Trophoblast cell (in vitro differentiated cells and primary cell): ENCODE data around the gene JAK2.

Source experiments
- DNase-seq, 2 donors: peaks; one replicate each; pipeline ENCODE4 v3.0.0-alpha.2; 2016
- H2AFZ ChIP-seq: 2 replicates; pipeline ENCODE4 v1.6.1; 2013; ENCODE audit warnings: low read length, moderate library complexity, mild to moderate bottlenecking; ENCODE audit not compliant: insufficient read depth, poor library complexity
- H2AK5ac ChIP-seq: 2 replicates; pipeline ENCODE4 v1.6.1; 2013; ENCODE audit warnings: mild to moderate bottlenecking, low read length
- H2BK120ac ChIP-seq: 2 replicates; pipeline ENCODE4 v1.6.1; 2013; ENCODE audit warnings: low read length, mild to moderate bottlenecking, moderate library complexity; ENCODE audit not compliant: insufficient read depth, poor library complexity
- H2BK12ac ChIP-seq: 2 replicates; pipeline ENCODE4 v1.6.1; 2013; ENCODE audit warnings: mild to moderate bottlenecking, low read length, moderate library complexity
- H2BK5ac ChIP-seq: 2 replicates; pipeline ENCODE4 v1.6.1; 2013; ENCODE audit warnings: low read length, low read depth, moderate library complexity, mild to moderate bottlenecking; ENCODE audit not compliant: poor library complexity
- H3K14ac ChIP-seq: 2 replicates; pipeline ENCODE4 v1.6.1; 2013; ENCODE audit warnings: mild to moderate bottlenecking, low read length
- H3K18ac ChIP-seq: 2 replicates; pipeline ENCODE4 v1.6.1; 2013; ENCODE audit warnings: mild to moderate bottlenecking, low read length
- H3K23ac ChIP-seq: 2 replicates; pipeline ENCODE4 v1.6.1; 2013; ENCODE audit warnings: low read length
- H3K27ac ChIP-seq: 2 replicates; pipeline ENCODE4 v1.5.1; 2013; ENCODE audit warnings: low read depth, mild to moderate bottlenecking, inconsistent platforms, low read length, moderate library complexity
- H3K27me3 ChIP-seq: 2 replicates; pipeline ENCODE4 v1.6.1; 2013; ENCODE audit warnings: inconsistent platforms, mild to moderate bottlenecking, low read length, moderate library complexity; ENCODE audit not compliant: insufficient read depth
- H3K36me3 ChIP-seq, 2 experiments: 1 replicate in 1 of 2; 2 replicates in 1 of 2; pipeline ENCODE4 v1.6.1; 2013; ENCODE audit warnings: low read length in 2 of 2, mild to moderate bottlenecking in 2 of 2, moderate library complexity in 1 of 2; ENCODE audit not compliant: insufficient read depth in 2 of 2, control insufficient read depth in 1 of 2
- H3K4ac ChIP-seq: 2 replicates; pipeline ENCODE4 v1.6.1; 2013; ENCODE audit warnings: low read depth, mild to moderate bottlenecking, low read length, moderate library complexity
- H3K4me1 ChIP-seq, 2 experiments: 1 replicate in 1 of 2; 2 replicates in 1 of 2; pipeline ENCODE4 v1.6.1; 2013; ENCODE audit warnings: low read length in 2 of 2, mild to moderate bottlenecking in 2 of 2, moderate library complexity in 1 of 2; ENCODE audit not compliant: insufficient read depth in 2 of 2, control insufficient read depth in 1 of 2
- H3K4me2 ChIP-seq: 2 replicates; pipeline ENCODE4 v1.6.1; 2013; ENCODE audit warnings: inconsistent platforms, mild to moderate bottlenecking, low read length, moderate library complexity
- H3K4me3 ChIP-seq: 2 replicates; pipeline ENCODE4 v1.5.1; 2013; ENCODE audit warnings: mild to moderate bottlenecking, low read depth, low read length, inconsistent platforms
- H3K79me1 ChIP-seq: one replicate; pipeline ENCODE4 v1.6.1; 2013; ENCODE audit warnings: low read length
- H3K79me2 ChIP-seq: 2 replicates; pipeline ENCODE4 v1.6.1; 2013; ENCODE audit warnings: low read length, mild to moderate bottlenecking; ENCODE audit not compliant: control insufficient read depth, insufficient read depth, poor library complexity
- H3K9ac ChIP-seq: 2 replicates; pipeline ENCODE4 v1.6.1; 2013; ENCODE audit warnings: mild to moderate bottlenecking, low read length
- H3K9me3 ChIP-seq: 2 replicates; pipeline ENCODE4 v1.6.1; 2013; ENCODE audit warnings: low read depth, mild to moderate bottlenecking, control low read depth, inconsistent platforms, low read length; ENCODE audit not compliant: insufficient read depth
- H4K12ac ChIP-seq: 2 replicates; pipeline ENCODE4 v1.6.1; 2013; ENCODE audit warnings: low read depth, mild to moderate bottlenecking, low read length, moderate library complexity
- H4K8ac ChIP-seq: 2 replicates; pipeline ENCODE4 v1.6.1; 2013; ENCODE audit warnings: low read depth, mild to moderate bottlenecking, low read length, moderate library complexity
- H4K91ac ChIP-seq: one replicate; pipeline ENCODE4 v1.6.1; 2013; ENCODE audit warnings: low read depth, mild to moderate bottlenecking, low read length, moderate library complexity
- WGBS: extraction: QIAGEN DNeasy Blood & Tissue Kit; methylation state at CpG from one replicate; pipeline ENCODE4 v1.1.7; 2013; ENCODE audit warnings: missing lambda C conversion rate; ENCODE audit not compliant: insufficient read length, insufficient coverage; ENCODE audit errors: extremely low coverage; 5-methylcytosine and 5-hydroxymethylcytosine counted together

The JAK2 gene

GRCh38 chr9:4969130-4969529 lies 15.9 kb upstream of the JAK2 start:
- Histone ChIP-seq H2BK5ac (no peak overlapping the region), H3K14ac (no peak overlapping the region), H4K91ac (no peak overlapping the region), H3K18ac (no peak overlapping the region), H3K27ac (no peak overlapping the region), H4K12ac (no peak overlapping the region), H4K8ac (no peak overlapping the region), H2AFZ (no peak overlapping the region), H2BK12ac (no peak overlapping the region), H2BK120ac (no peak overlapping the region), H3K4me2 (no peak overlapping the region), H2AK5ac (no peak overlapping the region), H3K4me1 (no peaks in the 10 kb centered on the region), H3K79me2 (no peaks in the 10 kb centered on the region), H3K9ac (no peak overlapping the region), H3K9me3 (no peaks in the 10 kb centered on the region), H3K36me3 (no peaks in the 10 kb centered on the region), H3K27me3 (no peaks in the 10 kb centered on the region), H3K23ac (no peak overlapping the region), H3K4ac (no peak overlapping the region), H3K79me1 (no peaks in the 10 kb centered on the region), H3K4me3 (no peak overlapping the region)
- no peak for DNase-seq
- WGBS = no CpG with 5 or more reads among the region's 1 CpG

DNA sequence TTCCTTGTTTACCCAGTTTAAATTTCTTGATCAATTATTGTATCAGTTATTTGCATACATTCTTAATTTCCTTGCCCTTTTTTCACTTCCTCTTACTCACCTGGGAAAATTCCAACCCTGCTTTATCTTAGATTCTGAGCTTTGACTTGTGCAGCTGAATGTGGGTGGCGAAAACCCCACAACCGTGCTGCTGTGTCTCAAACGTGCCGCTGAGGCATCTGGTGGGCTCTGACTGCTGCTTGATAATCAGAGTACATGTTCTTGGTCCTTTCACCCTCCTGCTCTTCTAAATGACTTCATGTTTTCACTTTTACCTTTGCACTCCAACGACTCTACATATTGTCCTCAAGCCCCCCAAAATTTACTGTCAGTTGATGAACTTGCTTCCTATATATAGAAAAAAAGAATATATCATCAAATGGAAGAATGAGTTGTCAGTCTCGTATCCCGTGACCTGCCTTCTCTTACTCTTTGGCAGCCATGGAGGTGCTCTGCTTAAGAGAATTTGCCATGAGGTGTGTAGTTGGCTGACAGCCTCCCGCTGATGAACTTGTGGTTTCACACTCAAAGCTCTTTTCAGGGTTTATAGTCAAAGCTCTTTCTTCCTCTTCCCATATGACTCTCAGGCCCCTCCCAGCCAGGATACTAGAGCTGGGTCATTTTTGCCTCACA lies 14.0 kb upstream of the JAK2 start:
- H2BK12ac ChIP-seq = no peak overlapping the region

GRCh38 chr9:4973246-4973645 lies 11.8 kb upstream of the JAK2 start:
- Histone ChIP-seq H3K4ac (no peak overlapping the region), H2BK5ac (no peak overlapping the region), H3K4me1 (no peaks in the 10 kb centered on the region), H3K4me2 (no peak overlapping the region), H2AK5ac (no peak overlapping the region), H2AFZ (no peak overlapping the region), H3K27ac (no peak overlapping the region), H2BK120ac (no peak overlapping the region), H4K12ac (no peak overlapping the region), H3K23ac (no peak overlapping the region), H3K4me3 (no peak overlapping the region), H3K79me2 (no peaks in the 10 kb centered on the region), H4K91ac (no peak overlapping the region), H3K9me3 (no peaks in the 10 kb centered on the region), H3K9ac (no peak overlapping the region), H3K27me3 (no peaks in the 10 kb centered on the region), H4K8ac (no peak overlapping the region), H3K14ac (no peak overlapping the region), H2BK12ac (no peak overlapping the region), H3K36me3 (no peaks in the 10 kb centered on the region), H3K79me1 (no peaks in the 10 kb centered on the region), H3K18ac (no peak overlapping the region)
- peak in 1 of 2 donors; percentile 84 for DNase-seq
- no CpG with 5 or more reads among the region's 1 CpG for WGBS

More for the DNA sequence above, 14.0 kb upstream of the JAK2 start:
- no peak overlapping the region for H2BK120ac ChIP-seq
- no peak overlapping the region for H3K4me2 ChIP-seq
- no peak for DNase-seq
- no peak overlapping the region for H3K14ac ChIP-seq
- H4K91ac ChIP-seq = no peak overlapping the region
- H2AFZ ChIP-seq = no peak overlapping the region
- WGBS = no CpG with 5 or more reads among the region's 8 CpGs
- no peaks in the 10 kb centered on the region for H3K4me1 ChIP-seq
- H2AK5ac ChIP-seq = no peak overlapping the region
- no peaks in the 10 kb centered on the region for H3K9me3 ChIP-seq
- no peak overlapping the region for H2BK5ac ChIP-seq
- H3K18ac ChIP-seq = no peak overlapping the region
- H3K27ac ChIP-seq = no peak overlapping the region
- H3K27me3 ChIP-seq = no peaks in the 10 kb centered on the region
- H4K12ac ChIP-seq = no peak overlapping the region
- no peaks in the 10 kb centered on the region for H3K79me2 ChIP-seq
- H3K4ac ChIP-seq = no peak overlapping the region
- H3K79me1 ChIP-seq = no peaks in the 10 kb centered on the region
- no peak overlapping the region for H3K4me3 ChIP-seq
- no peaks in the 10 kb centered on the region for H3K36me3 ChIP-seq
- H3K9ac ChIP-seq = no peak overlapping the region
- H4K8ac ChIP-seq = no peak overlapping the region
- no peak overlapping the region for H3K23ac ChIP-seq

GRCh38 chr9:4973902-4974301 lies 11.2 kb upstream of the JAK2 start:
- Histone ChIP-seq H3K18ac (no peak overlapping the region), H3K27ac (no peak overlapping the region), H2AFZ (no peak overlapping the region), H3K79me2 (no peaks in the 10 kb centered on the region), H4K12ac (no peak overlapping the region), H3K14ac (no peak overlapping the region), H2BK12ac (no peak overlapping the region), H4K91ac (no peak overlapping the region), H3K4ac (no peak overlapping the region), H3K4me1 (no peaks in the 10 kb centered on the region), H3K23ac (no peak overlapping the region), H4K8ac (no peak overlapping the region), H2BK120ac (no peak overlapping the region), H2AK5ac (no peak overlapping the region), H2BK5ac (no peak overlapping the region), H3K9me3 (no peaks in the 10 kb centered on the region), H3K4me3 (no peak overlapping the region), H3K27me3 (no peaks in the 10 kb centered on the region), H3K4me2 (no peak overlapping the region), H3K9ac (no peak overlapping the region), H3K79me1 (no peaks in the 10 kb centered on the region), H3K36me3 (no peaks in the 10 kb centered on the region)
- DNase-seq = peak in 1 of 2 donors; percentile 62
- WGBS = no CpG with 5 or more reads among the region's 1 CpG
